ENCODE data around the gene SLC17A7. TPM values are rescaled to one million over a fixed set of nuclear protein-coding genes. Genes with fewer than 3 reads are reported as not detected.

SLC17A7 gene
- total RNA-seq, 6 experiments from 2014 or later: 0.05 to 0.17 (median 0.09) TPM; not detected in 1

- Mint-ChIP-seq H3K4me3 (no peak overlapping the region), H3K27ac (no peak overlapping the region)
These were observed 11.1 kb downstream of the SLC17A7 start for GRCh38 chr19:49430172-49430677.

GRCh38 chr19:49428547-49429451 is 12.5 kb downstream of the SLC17A7 start:
- Mint-ChIP-seq H3K27me3 (ENCODE audit: insufficient read depth) (peaks cover 80% of the 10 kb centered on the region), H3K27ac (no peak overlapping the region)

More at GRCh38 chr19:49430172-49430677, 11.1 kb downstream of the SLC17A7 start:
- Mint-ChIP-seq H3K9me3 (peaks cover 5% of the 10 kb centered on the region; the same call in 1 of the 2 replicates), H3K36me3 (ENCODE audit: low read depth) (no peaks in the 10 kb centered on the region; the same call in 1 of the 2 replicates), H3K4me1 (ENCODE audit: low read depth) (no peaks in the 10 kb centered on the region), H3K27me3 (ENCODE audit: insufficient read depth) (peaks cover 67% of the 10 kb centered on the region)
- no peak for DNase-seq
- no peak for TF ChIP-seq CTCF (IDR thresholded peaks at IDR 0.05)

GRCh38 chr19:49427855-49428546 is 13.3 kb downstream of the SLC17A7 start:
- H3K27me3 Mint-ChIP-seq (ENCODE audit: insufficient read depth): peaks cover 78% of the 10 kb centered on the region
- H3K4me1 Mint-ChIP-seq (ENCODE audit: low read depth): peaks cover 6% of the 10 kb centered on the region; the same call in 1 of the 2 replicates
- H3K27ac Mint-ChIP-seq: no peak overlapping the region
- H3K36me3 Mint-ChIP-seq (ENCODE audit: low read depth): no peaks in the 10 kb centered on the region; the same call in 1 of the 2 replicates
- DNase-seq: no peak
- H3K9me3 Mint-ChIP-seq: peaks cover 5% of the 10 kb centered on the region; the same call in 1 of the 2 replicates
- TF ChIP-seq CTCF (IDR thresholded peaks at IDR 0.05): no peak
- H3K4me3 Mint-ChIP-seq: no peak overlapping the region

More at GRCh38 chr19:49428547-49429451, 12.5 kb downstream of the SLC17A7 start:
- no peak for TF ChIP-seq CTCF (IDR thresholded peaks at IDR 0.05)
- H3K36me3 Mint-ChIP-seq (ENCODE audit: low read depth): no peaks in the 10 kb centered on the region; the same call in 1 of the 2 replicates
- peaks cover 5% of the 10 kb centered on the region; the same call in 1 of the 2 replicates for H3K9me3 Mint-ChIP-seq
- DNase-seq: no peak
- H3K4me1 Mint-ChIP-seq (ENCODE audit: low read depth): peaks cover 2% of the 10 kb centered on the region; the same call in 1 of the 2 replicates
- H3K4me3 Mint-ChIP-seq: no peak overlapping the region

GRCh38 chr19:49427339-49427738 is 14.0 kb downstream of the SLC17A7 start:
- no peak for TF ChIP-seq CTCF (IDR thresholded peaks at IDR 0.05)
- no peak overlapping the region for H3K27ac Mint-ChIP-seq

GRCh38 chr19:49425922-49426592 is 15.3 kb downstream of the SLC17A7 start:
- no peaks in the 10 kb centered on the region for H3K9me3 Mint-ChIP-seq
- H3K36me3 Mint-ChIP-seq (ENCODE audit: low read depth): no peaks in the 10 kb centered on the region; the same call in 1 of the 2 replicates

More at GRCh38 chr19:49427339-49427738, 14.0 kb downstream of the SLC17A7 start:
- H3K4me1 Mint-ChIP-seq (ENCODE audit: low read depth): peaks cover 11% of the 10 kb centered on the region
- H3K36me3 Mint-ChIP-seq (ENCODE audit: low read depth): no peaks in the 10 kb centered on the region; the same call in 1 of the 2 replicates
- H3K9me3 Mint-ChIP-seq: peaks cover 4% of the 10 kb centered on the region; the same call in 1 of the 2 replicates
- DNase-seq: no peak
- no peak overlapping the region for H3K4me3 Mint-ChIP-seq
- peaks cover 81% of the 10 kb centered on the region for H3K27me3 Mint-ChIP-seq (ENCODE audit: insufficient read depth)

More at GRCh38 chr19:49425922-49426592, 15.3 kb downstream of the SLC17A7 start:
- peaks cover 11% of the 10 kb centered on the region for H3K4me1 Mint-ChIP-seq (ENCODE audit: low read depth)
- no peak overlapping the region for H3K4me3 Mint-ChIP-seq
- no peak for DNase-seq
- no peak overlapping the region for H3K27ac Mint-ChIP-seq
- TF ChIP-seq CTCF (IDR thresholded peaks at IDR 0.05): no peak
- peaks cover 84% of the 10 kb centered on the region for H3K27me3 Mint-ChIP-seq (ENCODE audit: insufficient read depth)
